HG03442 (cell line): ENCODE data around the gene REM1.

Source experiments
- ATAC-seq: cut with Tn5 transposase; IDR thresholded peaks from one replicate; pipeline ENCODE4 v1.9.1; 2021; ENCODE audit warnings: mild to moderate bottlenecking, moderate library complexity; ENCODE audit not compliant: unreplicated experiment

Gene REM1

GRCh38 chr20:31522731-31523130 is 47.6 kb downstream of the REM1 start:
- ATAC-seq: no peak

- ATAC-seq: no peak
These were observed 48.5 kb downstream of the REM1 start for GRCh38 chr20:31523361-31524283.

GRCh38 chr20:31527266-31527665 is 52.2 kb downstream of the REM1 start:
- ATAC-seq: no peak
